Measurements from ENCODE around the gene TRIM59. TPM values are rescaled to one million over a fixed set of nuclear protein-coding genes. Genes with fewer than 3 reads are reported as not detected.

Gene TRIM59
- polyA plus RNA-seq, 1 of the 3 experiments (the other 2 are of a cell fraction) = 4.1 TPM

GRCh38 chr3:160450846-160451245, 1.3 kb upstream of the TRIM59 start:
- Histone ChIP-seq H3K4me1 (ENCODE audit: control insufficient read depth in 1 of 2, insufficient read depth in 2 of 2, low read depth in 1 of 2, low read length in 1 of 2) (peaks cover 10 to 19% of the 10 kb centered on the region in 2 experiments), H2AFZ (ENCODE audit: low read depth) (peak overlapping the region; percentile 76), H3K4me3 (ENCODE audit: low read depth in 2 of 2, low read length in 1 of 2) (no peak overlapping the region), H3K36me3 (replicated peaks in 1 of 2; ENCODE audit: control insufficient read depth in 1 of 2, insufficient read depth in 2 of 2, low read length in 1 of 2) (no peaks in the 10 kb centered on the region), H3K9me3 (no peaks in the 10 kb centered on the region), H3K27ac (ENCODE audit: low read depth in 2 of 2, low read length in 1 of 2) (peak overlapping the region; percentile 92 to 96), H3K9ac (peak overlapping the region; percentile 88; the same call in 1 of the 2 replicates), H4K20me1 (ENCODE audit: insufficient read depth) (no peaks in the 10 kb centered on the region), H3K79me2 (ENCODE audit: insufficient read depth) (peaks cover 34% of the 10 kb centered on the region), H3F3A (replicated peaks; ENCODE audit: insufficient read depth) (peaks cover 33% of the 10 kb centered on the region), H3K4me2 (peak overlapping the region; percentile 65), H3K9me2 (no peaks in the 10 kb centered on the region), H3K27me3 (ENCODE audit: insufficient read depth) (no peaks in the 10 kb centered on the region)
- ChIA-PET CTCF (interaction anchor here (0.7 to 1.3 kb wide), 3 partner anchors 8 to 514 kb away, joined by 3 to 4 read pairs (median 3); no protein-coding TSS in a partner anchor), POLR2A (no interaction called here)
- WGBS (ENCODE audit: low lambda C conversion rate) = 40% methylated on average over 3 of the region's 3 CpGs
- peak; percentile 29 for DNase-seq
- TF ChIP-seq USF2 (IDR thresholded peaks at IDR 0.05; ENCODE audit: borderline replicate concordance, low read depth, low read length) (no peak), RAD21 (IDR thresholded peaks at IDR 0.05; ENCODE audit: low read length) (no peak), TEAD4 (IDR thresholded peaks at IDR 0.05; ENCODE audit: borderline replicate concordance, insufficient read depth) (peak; percentile 80), FOSL2 (IDR thresholded peaks at IDR 0.05; ENCODE audit: borderline replicate concordance, low read depth) (peak; percentile 69), JUND (IDR thresholded peaks at IDR 0.05) (peak; percentile 66), RXRA (IDR thresholded peaks at IDR 0.05; ENCODE audit: borderline replicate concordance, low read depth) (peak; percentile 52; the same call in 1 of the 2 replicates), SIN3A (IDR thresholded peaks at IDR 0.05; ENCODE audit: borderline replicate concordance, low read depth, low read length) (no peak), REST (IDR thresholded peaks at IDR 0.05; ENCODE audit: low read depth, low read length) (no peak), USF1 (IDR thresholded peaks at IDR 0.05; ENCODE audit: borderline replicate concordance, low read depth) (no peak), GABPA (IDR thresholded peaks at IDR 0.05; ENCODE audit: low read depth) (no peak), TCF12 (IDR thresholded peaks at IDR 0.05) (peak; percentile 74), PBX3 (IDR thresholded peaks at IDR 0.05) (peak; percentile 21; the same call in 1 of the 2 replicates), ELF1 (IDR thresholded peaks at IDR 0.05) (no peak), MEF2A (IDR thresholded peaks at IDR 0.05; ENCODE audit: borderline replicate concordance, low read depth) (peak; percentile 80; the same call in 1 of the 2 replicates), EP300 (IDR thresholded peaks at IDR 0.05; ENCODE audit: borderline replicate concordance in 1 of 2, low read depth in 1 of 2, low read length in 1 of 2) (peak in 1 of 2 experiments; percentile 67; a peak in 2 of 4 replicates)
